HFFc6 (cell line): ENCODE results near the gene PIK3R1. TPM values are rescaled to one million over a fixed set of nuclear protein-coding genes. Genes with fewer than 3 reads are reported as not detected.

Experiments used
- DNase-seq: peaks from one replicate; pipeline ENCODE4 v3.0.0-alpha.2; 2018
- H3K27ac Mint-ChIP-seq: 2 replicates; pipeline ENCODE4 v1.8.0; 2020; ENCODE audit warnings: mild to moderate bottlenecking, mixed read lengths
- H3K27me3 Mint-ChIP-seq: 2 replicates; pipeline ENCODE4 v1.8.0; 2021; ENCODE audit warnings: mild to moderate bottlenecking, moderate library complexity, mixed read lengths; ENCODE audit not compliant: insufficient read depth
- H3K36me3 Mint-ChIP-seq: 2 replicates; pipeline ENCODE4 v1.8.0; 2021; ENCODE audit warnings: low read depth, mixed read lengths
- H3K4me1 Mint-ChIP-seq: 2 replicates; pipeline ENCODE4 v1.8.0; 2020; ENCODE audit warnings: low read depth, mixed read lengths
- H3K4me3 Mint-ChIP-seq: 2 replicates; pipeline ENCODE4 v1.8.0; 2020; ENCODE audit warnings: mild to moderate bottlenecking, moderate library complexity, mixed read lengths
- H3K9me3 Mint-ChIP-seq: 2 replicates; pipeline ENCODE4 v1.8.0; 2020; ENCODE audit warnings: mild to moderate bottlenecking, mixed read lengths
- total RNA-seq, 6 experiments: library from RNA; stranded (reverse); fragmentation: NEBNext Ultra II Directional; extraction: Animal tissue kit (Norgen Biotek cat#: 25700); gene quantifications; 2 replicates in 1 of 6; 3 replicates in 5 of 6; pipeline ENCODE4 v1.2.3, GENCODE V29; 2021
- TF ChIP-seq, protein P1 (sequence below): fragments of 200-600 bp; sonication (generic); IDR thresholded peaks from 2 replicates; pipeline ENCODE4 v1.5.0; 2021; ENCODE audit warnings: antibody characterized with exemption, mild to moderate bottlenecking

The PIK3R1 gene
- total RNA-seq, 6 experiments from 2014 or later = 19.6 to 26.4 (median 22.4) TPM

DNA sequence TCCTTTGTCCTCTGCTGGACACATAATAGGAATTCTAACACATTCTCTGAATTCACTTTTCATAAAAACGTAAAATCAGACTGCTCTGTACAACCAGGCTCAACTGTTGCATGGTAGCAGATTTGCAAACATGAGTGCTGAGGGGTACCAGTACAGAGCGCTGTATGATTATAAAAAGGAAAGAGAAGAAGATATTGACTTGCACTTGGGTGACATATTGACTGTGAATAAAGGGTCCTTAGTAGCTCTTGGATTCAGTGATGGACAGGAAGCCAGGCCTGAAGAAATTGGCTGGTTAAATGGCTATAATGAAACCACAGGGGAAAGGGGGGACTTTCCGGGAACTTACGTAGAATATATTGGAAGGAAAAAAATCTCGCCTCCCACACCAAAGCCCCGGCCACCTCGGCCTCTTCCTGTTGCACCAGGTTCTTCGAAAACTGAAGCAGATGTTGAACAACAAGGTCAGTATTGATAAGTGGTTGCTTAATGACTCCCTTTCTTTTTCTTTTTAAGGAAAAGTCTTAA lies 11.1 kb downstream of the PIK3R1 start:
- Mint-ChIP-seq H3K36me3 (peaks cover 15% of the 10 kb centered on the region), H3K9me3 (no peaks in the 10 kb centered on the region), H3K27me3 (no peaks in the 10 kb centered on the region; the same call in 1 of the 2 replicates), H3K27ac (no peak overlapping the region), H3K4me1 (peaks cover 60% of the 10 kb centered on the region), H3K4me3 (no peak overlapping the region)
- no peak for DNase-seq
- TF ChIP-seq, protein P1, sequence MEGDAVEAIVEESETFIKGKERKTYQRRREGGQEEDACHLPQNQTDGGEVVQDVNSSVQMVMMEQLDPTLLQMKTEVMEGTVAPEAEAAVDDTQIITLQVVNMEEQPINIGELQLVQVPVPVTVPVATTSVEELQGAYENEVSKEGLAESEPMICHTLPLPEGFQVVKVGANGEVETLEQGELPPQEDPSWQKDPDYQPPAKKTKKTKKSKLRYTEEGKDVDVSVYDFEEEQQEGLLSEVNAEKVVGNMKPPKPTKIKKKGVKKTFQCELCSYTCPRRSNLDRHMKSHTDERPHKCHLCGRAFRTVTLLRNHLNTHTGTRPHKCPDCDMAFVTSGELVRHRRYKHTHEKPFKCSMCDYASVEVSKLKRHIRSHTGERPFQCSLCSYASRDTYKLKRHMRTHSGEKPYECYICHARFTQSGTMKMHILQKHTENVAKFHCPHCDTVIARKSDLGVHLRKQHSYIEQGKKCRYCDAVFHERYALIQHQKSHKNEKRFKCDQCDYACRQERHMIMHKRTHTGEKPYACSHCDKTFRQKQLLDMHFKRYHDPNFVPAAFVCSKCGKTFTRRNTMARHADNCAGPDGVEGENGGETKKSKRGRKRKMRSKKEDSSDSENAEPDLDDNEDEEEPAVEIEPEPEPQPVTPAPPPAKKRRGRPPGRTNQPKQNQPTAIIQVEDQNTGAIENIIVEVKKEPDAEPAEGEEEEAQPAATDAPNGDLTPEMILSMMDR = no peak

DNA sequence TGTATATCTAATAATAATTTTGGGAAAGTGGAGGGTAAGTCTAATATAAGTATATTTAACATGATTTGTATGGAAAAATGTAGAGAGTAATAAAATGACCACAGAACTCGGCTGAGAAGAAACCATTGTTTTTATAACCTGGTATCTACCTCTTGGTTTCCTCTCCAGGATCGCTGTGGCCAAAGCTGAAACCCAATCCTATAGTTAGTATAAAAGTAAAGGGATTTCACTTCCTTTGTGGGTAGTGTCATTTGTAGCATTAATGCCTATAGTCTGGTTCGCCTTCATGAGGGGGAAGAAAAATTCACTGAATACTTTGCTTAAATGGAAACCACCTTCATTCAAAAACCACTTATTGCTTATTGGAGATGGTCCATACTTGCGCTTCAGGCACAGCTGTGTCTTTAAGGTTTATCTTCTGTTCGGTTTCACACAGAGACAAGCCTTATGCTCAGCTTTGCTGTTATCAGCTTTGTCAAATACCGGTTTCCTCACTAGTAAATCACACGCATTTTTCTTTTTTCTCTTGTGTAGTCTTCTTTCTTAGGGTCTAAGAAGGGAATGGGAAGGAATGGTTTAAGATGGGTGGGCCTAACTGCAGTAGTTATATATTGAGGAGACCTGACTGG lies 12.1 kb downstream of the PIK3R1 start:
- Mint-ChIP-seq H3K9me3 (no peaks in the 10 kb centered on the region), H3K4me3 (no peak overlapping the region), H3K27me3 (no peaks in the 10 kb centered on the region), H3K4me1 (peaks cover 54% of the 10 kb centered on the region), H3K36me3 (peaks cover 15% of the 10 kb centered on the region), H3K27ac (no peak overlapping the region)
- DNase-seq = no peak
- TF ChIP-seq, protein P1 = no peak

DNA sequence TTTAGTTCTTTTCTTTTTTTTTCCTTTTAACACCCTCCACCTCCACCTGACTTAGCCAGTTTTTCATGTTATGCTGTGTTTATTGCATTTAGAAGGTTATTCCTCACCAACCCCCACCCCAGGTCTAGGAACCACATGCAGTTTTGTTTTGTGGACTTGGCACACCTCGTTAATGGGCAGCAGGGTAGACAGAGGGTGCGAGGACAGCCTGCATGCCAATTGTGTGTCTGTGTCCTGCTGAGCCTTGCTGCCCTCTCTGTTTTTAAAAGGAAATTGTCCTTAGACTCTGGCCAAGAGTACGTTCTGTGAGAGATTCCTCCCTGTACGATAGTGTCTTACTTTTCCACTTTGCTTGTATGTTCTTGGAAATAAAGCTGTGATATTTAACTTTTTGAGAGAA lies 13.9 kb downstream of the PIK3R1 start:
- TF ChIP-seq, protein P1 = no peak
- Mint-ChIP-seq H3K4me1 (peaks cover 38% of the 10 kb centered on the region), H3K27ac (no peak overlapping the region), H3K9me3 (no peaks in the 10 kb centered on the region), H3K36me3 (peaks cover 15% of the 10 kb centered on the region), H3K27me3 (no peaks in the 10 kb centered on the region), H3K4me3 (no peak overlapping the region)
- DNase-seq = no peak

DNA sequence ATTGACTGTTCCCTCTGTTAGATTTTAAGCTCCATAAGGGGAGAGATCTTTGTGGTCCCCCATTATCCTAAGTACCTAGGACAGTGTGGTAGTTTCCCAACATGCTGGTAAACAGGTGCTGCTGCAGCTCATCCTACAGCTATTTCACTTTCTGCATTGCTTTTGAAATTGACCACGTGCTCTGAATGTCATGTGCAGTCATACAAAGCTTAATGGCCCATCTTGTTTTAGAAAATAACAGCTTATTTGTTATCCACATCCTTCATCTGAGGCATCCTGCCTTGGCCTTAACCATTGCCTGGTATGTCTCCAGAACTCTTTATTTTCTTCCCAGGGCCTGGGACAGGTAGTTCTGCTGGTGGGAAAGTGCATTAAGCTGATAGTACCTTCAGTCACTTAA lies 14.7 kb downstream of the PIK3R1 start:
- H3K9me3 Mint-ChIP-seq = no peaks in the 10 kb centered on the region
- TF ChIP-seq, protein P1 = no peak
- H3K4me3 Mint-ChIP-seq = no peak overlapping the region
- no peaks in the 10 kb centered on the region for H3K27me3 Mint-ChIP-seq
- H3K36me3 Mint-ChIP-seq = peaks cover 15% of the 10 kb centered on the region
- H3K27ac Mint-ChIP-seq = no peak overlapping the region; the same call in 1 of the 2 replicates
- H3K4me1 Mint-ChIP-seq = peaks cover 29% of the 10 kb centered on the region
- no peak for DNase-seq

DNA sequence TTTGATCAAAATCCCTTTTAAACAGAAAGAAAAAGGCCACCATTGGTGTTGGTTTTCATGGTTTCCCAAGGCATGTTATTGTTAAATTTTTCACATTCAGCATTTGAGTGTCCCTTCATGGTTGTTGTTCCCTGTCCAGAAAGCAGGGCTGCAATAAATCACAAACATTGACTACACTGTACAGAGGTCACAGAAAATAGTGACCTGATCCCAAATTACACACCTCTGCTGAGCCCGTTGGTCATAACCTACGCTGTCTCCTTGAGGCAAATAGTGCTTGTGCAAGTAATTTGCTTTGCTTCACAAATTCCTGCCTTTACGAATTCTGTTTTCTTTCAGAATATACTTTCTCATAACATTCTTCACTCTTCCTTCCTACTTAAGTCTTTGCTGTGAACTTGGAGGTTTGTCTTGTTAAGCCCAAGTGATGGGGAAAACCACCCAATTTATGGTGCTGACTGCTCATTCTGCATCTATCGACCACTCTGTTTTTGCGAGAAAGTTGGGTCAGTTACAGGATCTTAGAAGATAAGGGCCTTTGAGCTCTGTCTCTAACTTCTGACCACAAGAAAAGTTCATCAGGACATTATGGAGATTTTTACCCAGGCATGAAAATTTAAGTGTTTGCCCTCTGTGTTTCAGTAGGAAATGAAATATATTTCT lies 16.0 kb downstream of the PIK3R1 start:
- Mint-ChIP-seq H3K36me3 (peaks cover 8% of the 10 kb centered on the region), H3K27ac (no peak overlapping the region), H3K4me3 (no peak overlapping the region), H3K27me3 (peaks cover 2% of the 10 kb centered on the region; the same call in 1 of the 2 replicates), H3K9me3 (no peaks in the 10 kb centered on the region), H3K4me1 (peaks cover 17% of the 10 kb centered on the region; the same call in 1 of the 2 replicates)
- TF ChIP-seq, protein P1 = no peak
- DNase-seq = no peak
